H9 (cell line): Measurements from ENCODE around the gene PPTC7. TPM values are rescaled to one million over a fixed set of nuclear protein-coding genes. Genes with fewer than 3 reads are reported as not detected.

Experiments
- DNase-seq: peaks from one replicate; pipeline ENCODE4 v3.0.0-alpha.2; 2017
- H2AFZ ChIP-seq: one replicate; pipeline ENCODE4 v1.6.1; 2013; ENCODE audit warnings: mild to moderate bottlenecking, low read length, control low read depth, moderate library complexity
- H2AK5ac ChIP-seq: 2 replicates; pipeline ENCODE4 v1.6.1; 2013; ENCODE audit warnings: low read length, control low read depth, mixed read lengths; ENCODE audit not compliant: insufficient read length
- H2BK120ac ChIP-seq: one replicate; pipeline ENCODE4 v1.6.1; 2013; ENCODE audit warnings: low read depth, mild to moderate bottlenecking, low read length, control low read depth, inconsistent platforms; ENCODE audit not compliant: poor library complexity, severe bottlenecking
- H2BK12ac ChIP-seq: 2 replicates; pipeline ENCODE4 v1.6.1; 2013; ENCODE audit warnings: low read length, control low read depth, mixed read lengths, low read depth; ENCODE audit not compliant: insufficient read length
- H2BK15ac ChIP-seq: 2 replicates; pipeline ENCODE4 v1.6.1; 2013; ENCODE audit warnings: low read depth, low read length, control low read depth
- H2BK20ac ChIP-seq: one replicate; pipeline ENCODE4 v1.6.1; 2013; ENCODE audit warnings: low read depth, mild to moderate bottlenecking, low read length, control low read depth, inconsistent platforms; ENCODE audit not compliant: poor library complexity, severe bottlenecking
- H2BK5ac ChIP-seq: 2 replicates; pipeline ENCODE4 v1.6.1; 2013; ENCODE audit warnings: low read length, control low read depth, mixed read lengths; ENCODE audit not compliant: insufficient read length
- H3K14ac ChIP-seq: 2 replicates; pipeline ENCODE4 v1.6.1; 2013; ENCODE audit warnings: low read length, control low read depth; ENCODE audit not compliant: insufficient read depth
- H3K18ac ChIP-seq: 2 replicates; pipeline ENCODE4 v1.6.1; 2013; ENCODE audit warnings: low read depth, mild to moderate bottlenecking, mixed read lengths, low read length, control low read depth; ENCODE audit not compliant: insufficient read length
- H3K23ac ChIP-seq: 2 replicates; pipeline ENCODE4 v1.6.1; 2013; ENCODE audit warnings: low read length, control low read depth, mixed read lengths, low read depth; ENCODE audit not compliant: insufficient read length
- H3K23me2 ChIP-seq: 2 replicates; pipeline ENCODE4 v1.6.1; 2013; ENCODE audit warnings: low read depth, mild to moderate bottlenecking, mixed read lengths, low read length, control low read depth; ENCODE audit not compliant: insufficient read length, poor library complexity, severe bottlenecking
- H3K27ac ChIP-seq: 2 replicates; pipeline ENCODE4 v1.5.1; 2013; ENCODE audit warnings: low read length, control low read depth, mixed read lengths, low read depth; ENCODE audit not compliant: insufficient read length
- H3K27me3 ChIP-seq: 2 replicates; pipeline ENCODE4 v1.6.1; 2013; ENCODE audit warnings: low read length, control low read depth, inconsistent platforms; ENCODE audit not compliant: insufficient read depth
- H3K4ac ChIP-seq: 2 replicates; pipeline ENCODE4 v1.6.1; 2013; ENCODE audit warnings: low read depth, mild to moderate bottlenecking, control low read depth, inconsistent platforms, low read length, moderate library complexity
- H3K4me1 ChIP-seq: 2 replicates; pipeline ENCODE4 v1.6.1; 2013; ENCODE audit warnings: low read length, control low read depth, inconsistent platforms; ENCODE audit not compliant: insufficient read depth
- H3K4me2 ChIP-seq: 2 replicates; pipeline ENCODE4 v1.6.1; 2013; ENCODE audit warnings: low read length, control low read depth, mixed read lengths; ENCODE audit not compliant: insufficient read length, insufficient read depth
- H3K56ac ChIP-seq: 2 replicates; pipeline ENCODE4 v1.6.1; 2013; ENCODE audit warnings: low read depth, mild to moderate bottlenecking, mixed read lengths, low read length, control low read depth; ENCODE audit not compliant: insufficient read length
- H3K79me1 ChIP-seq: 2 replicates; pipeline ENCODE4 v1.6.1; 2013; ENCODE audit warnings: low read depth, mild to moderate bottlenecking, moderate library complexity, low read length, control low read depth, inconsistent platforms; ENCODE audit not compliant: insufficient read depth, poor library complexity, severe bottlenecking
- H3K79me2 ChIP-seq: 2 replicates; pipeline ENCODE4 v1.6.1; 2013; ENCODE audit warnings: low read length, control low read depth, inconsistent platforms; ENCODE audit not compliant: insufficient read depth
- H3K9ac ChIP-seq: 2 replicates; pipeline ENCODE4 v1.6.1; 2013; ENCODE audit warnings: low read length, control low read depth, mixed read lengths; ENCODE audit not compliant: insufficient read length; ENCODE audit errors: extremely low read depth
- H3K9me3 ChIP-seq: one replicate; pipeline ENCODE4 v1.6.1; 2013; ENCODE audit warnings: low read depth, low read length, inconsistent platforms; ENCODE audit not compliant: control insufficient read depth
- H3T11ph ChIP-seq: one replicate; pipeline ENCODE4 v1.6.1; 2013; ENCODE audit warnings: mild to moderate bottlenecking, low read length, control low read depth, inconsistent platforms
- H4K20me1 ChIP-seq: one replicate; pipeline ENCODE4 v1.6.1; 2013; ENCODE audit not compliant: control insufficient read depth, insufficient read length, insufficient read depth
- H4K5ac ChIP-seq: 2 replicates; pipeline ENCODE4 v1.6.1; 2013; ENCODE audit warnings: low read depth, mild to moderate bottlenecking, mixed read lengths, low read length, control low read depth; ENCODE audit not compliant: insufficient read length
- H4K8ac ChIP-seq: replicated peaks from 2 replicates; pipeline ENCODE4 v1.6.1; 2013; ENCODE audit warnings: low read length, control low read depth, mixed read lengths, low read depth; ENCODE audit not compliant: insufficient read length
- H4K91ac ChIP-seq: 2 replicates; pipeline ENCODE4 v1.6.1; 2013; ENCODE audit warnings: low read depth, mild to moderate bottlenecking, moderate library complexity, mixed read lengths, low read length, control low read depth; ENCODE audit not compliant: insufficient read length
- H3K27ac Mint-ChIP-seq, 3 experiments: 2 replicates in 2 of 3; 3 replicates in 1 of 3; pipeline ENCODE4 v1.8.0; 2020 to 2021; ENCODE audit warnings: mixed read lengths in 3 of 3, mild to moderate bottlenecking in 1 of 3, moderate library complexity in 1 of 3
- H3K27me3 Mint-ChIP-seq: 2 replicates; pipeline ENCODE4 v1.8.0; 2021; ENCODE audit warnings: low read depth, mild to moderate bottlenecking, moderate library complexity, mixed read lengths
- H3K36me3 Mint-ChIP-seq, 3 experiments: 2 replicates in 2 of 3; 3 replicates in 1 of 3; pipeline ENCODE4 v1.8.0; 2020 to 2021; ENCODE audit warnings: low read depth in 3 of 3, mixed read lengths in 3 of 3; ENCODE audit not compliant: insufficient read depth in 1 of 3
- H3K4me1 Mint-ChIP-seq, 2 experiments: 2 replicates each; pipeline ENCODE4 v1.8.0; 2020; ENCODE audit warnings: mixed read lengths in 2 of 2
- H3K4me3 Mint-ChIP-seq, 2 experiments: 2 replicates in 1 of 2; 3 replicates in 1 of 2; pipeline ENCODE4 v1.8.0; 2020 to 2021; ENCODE audit warnings: mild to moderate bottlenecking in 2 of 2, mixed read lengths in 2 of 2, moderate library complexity in 1 of 2
- H3K9me3 Mint-ChIP-seq, 2 experiments: 2 replicates in 1 of 2; 3 replicates in 1 of 2; pipeline ENCODE4 v1.8.0; 2020; ENCODE audit warnings: mild to moderate bottlenecking in 2 of 2, mixed read lengths in 2 of 2, moderate library complexity in 1 of 2
- CTCF ChIP-seq: fragments of 200-600 bp; sonication (generic); conservative IDR thresholded peaks from 3 replicates; pipeline ENCODE4 v1.8.0; 2021; ENCODE audit warnings: antibody characterized with exemption, mild to moderate bottlenecking
- WGBS: extraction: QIAGEN DNeasy Blood & Tissue Kit; methylation state at CpG from one replicate; pipeline ENCODE4 v1.1.7; 2013; ENCODE audit warnings: missing lambda C conversion rate, low lambda C conversion rate, mixed read lengths; ENCODE audit not compliant: insufficient read length; ENCODE audit errors: extremely low coverage; 5-methylcytosine and 5-hydroxymethylcytosine counted together
- total RNA-seq: library from RNA; stranded (reverse); gene quantifications from 2 replicates; pipeline ENCODE4 v1.2.1, GENCODE V29; 2021

PPTC7 gene
- total RNA-seq, 1 experiment from 2014 or later: 15.8 TPM

- Histone ChIP-seq H3K23ac (no peak overlapping the region), H3K27me3 (no peaks in the 10 kb centered on the region), H4K5ac (no peak overlapping the region), H3K4me2 (no peak overlapping the region), H2AFZ (no peak overlapping the region), H3K9ac (no peak overlapping the region), H3K18ac (no peak overlapping the region), H2BK20ac (no peak overlapping the region), H3K9me3 (no peaks in the 10 kb centered on the region), H3K4me1 (peaks cover 6% of the 10 kb centered on the region; the same call in 1 of the 2 replicates), H2BK120ac (no peak overlapping the region), H2AK5ac (no peak overlapping the region), H4K91ac (no peak overlapping the region), H2BK12ac (no peak overlapping the region), H3K27ac (no peak overlapping the region), H3K79me1 (peaks cover 3% of the 10 kb centered on the region), H3K23me2 (peaks cover 5% of the 10 kb centered on the region), H2BK15ac (no peak overlapping the region), H3K4ac (no peak overlapping the region), H4K8ac (no peak overlapping the region), H3K56ac (no peak overlapping the region), H3K14ac (no peak overlapping the region), H2BK5ac (no peak overlapping the region), H3K79me2 (peaks cover 18% of the 10 kb centered on the region; the same call in 1 of the 2 replicates), H4K20me1 (peaks cover 2% of the 10 kb centered on the region), H3T11ph (no peak overlapping the region)
- H3K27me3 Mint-ChIP-seq: no peaks in the 10 kb centered on the region
- TF ChIP-seq CTCF: no peak
- H3K4me3 Mint-ChIP-seq: peak overlapping the region in 1 of 2 experiments; percentile 17; a peak in 1 of 5 replicates
- no peak overlapping the region; a peak in 1 of 7 replicates for H3K27ac Mint-ChIP-seq
- no CpG with 5 or more reads among the region's 18 CpGs for WGBS
- peaks cover 30 to 35% of the 10 kb centered on the region in 2 experiments for H3K4me1 Mint-ChIP-seq
- DNase-seq: no peak
- no peaks in the 10 kb centered on the region for H3K9me3 Mint-ChIP-seq
- peaks cover 2 to 6% (median 5%) of the 10 kb centered on the region in 3 experiments; a peak in 4 of 7 replicates for H3K36me3 Mint-ChIP-seq
These were observed 3.4 kb downstream of the PPTC7 start for GRCh38 chr12:110579535-110580253.
